ENCODE measurements around the gene IP6K2. TPM values are rescaled to one million over a fixed set of nuclear protein-coding genes. Genes with fewer than 3 reads are reported as not detected.

Gene IP6K2
- total and polyA plus RNA-seq, 10 of the 15 experiments (the other 5 are each of a cell fraction or from before 2014, with no cell fraction given), result 25.8 to 95.9 (median 69.0) TPM

DNA sequence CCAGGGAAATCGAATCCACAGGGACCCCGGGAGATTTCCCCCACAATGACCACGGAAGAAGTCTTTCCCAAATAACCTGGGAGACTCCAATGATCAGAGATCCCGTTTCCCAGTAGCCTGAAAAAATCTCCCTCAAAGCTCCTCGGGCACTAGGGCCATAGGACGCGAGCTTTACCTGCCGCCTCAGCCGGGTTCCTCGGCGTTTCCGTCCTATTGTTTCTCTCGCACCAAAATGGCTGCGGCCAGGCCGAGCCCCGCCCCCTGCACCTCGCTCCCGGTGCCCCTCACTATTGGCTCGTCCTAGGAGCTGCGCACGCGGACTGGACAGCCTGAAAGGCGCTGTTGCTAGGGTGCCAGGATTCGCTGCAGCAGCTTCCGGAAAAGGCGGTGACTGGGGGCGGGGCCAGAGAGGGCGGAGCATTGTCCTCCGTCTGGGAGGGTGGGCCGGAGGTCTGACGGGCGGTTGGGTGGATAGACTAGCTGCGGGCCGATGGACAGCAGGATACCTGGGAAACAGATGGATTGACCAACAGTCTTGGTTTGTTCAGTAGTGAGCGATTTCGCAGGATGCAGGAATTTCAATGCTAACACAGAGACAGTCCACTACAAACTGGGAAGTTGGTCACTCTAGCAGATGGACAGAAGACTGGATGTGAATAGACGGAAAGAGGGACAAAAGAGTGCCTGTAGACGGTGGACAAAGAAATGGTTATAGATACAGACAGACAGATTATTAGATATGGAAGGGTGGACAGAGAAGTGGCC is at the start of gene IP6K2 (continued):
- TF ChIP-seq, protein P1, sequence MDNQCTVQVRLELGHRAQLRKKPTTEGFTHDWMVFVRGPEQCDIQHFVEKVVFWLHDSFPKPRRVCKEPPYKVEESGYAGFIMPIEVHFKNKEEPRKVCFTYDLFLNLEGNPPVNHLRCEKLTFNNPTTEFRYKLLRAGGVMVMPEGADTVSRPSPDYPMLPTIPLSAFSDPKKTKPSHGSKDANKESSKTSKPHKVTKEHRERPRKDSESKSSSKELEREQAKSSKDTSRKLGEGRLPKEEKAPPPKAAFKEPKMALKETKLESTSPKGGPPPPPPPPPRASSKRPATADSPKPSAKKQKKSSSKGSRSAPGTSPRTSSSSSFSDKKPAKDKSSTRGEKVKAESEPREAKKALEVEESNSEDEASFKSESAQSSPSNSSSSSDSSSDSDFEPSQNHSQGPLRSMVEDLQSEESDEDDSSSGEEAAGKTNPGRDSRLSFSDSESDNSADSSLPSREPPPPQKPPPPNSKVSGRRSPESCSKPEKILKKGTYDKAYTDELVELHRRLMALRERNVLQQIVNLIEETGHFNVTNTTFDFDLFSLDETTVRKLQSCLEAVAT (IDR thresholded peaks at IDR 0.05), result no peak
- TF ChIP-seq NFIC (IDR thresholded peaks at IDR 0.05; ENCODE audit: low read depth, low read length) (no peak), MTA2 (IDR thresholded peaks at IDR 0.05; ENCODE audit: low read depth) (no peak), IRF4 (IDR thresholded peaks at IDR 0.05; ENCODE audit: low read depth, low read length) (no peak), IKZF1 (conservative IDR thresholded peaks at IDR 0.05) (0 out of 2 replicates have a peak, but pooled peaks have one; percentile 30), CHD2 (IDR thresholded peaks at IDR 0.05; ENCODE audit: borderline replicate concordance, low read depth, low read length) (peak; percentile 69; the same call in 1 of the 2 replicates), SRF (IDR thresholded peaks at IDR 0.05; ENCODE audit: low read depth in 2 of 2, low read length in 2 of 2) (no peak), SREBF2 (IDR thresholded peaks at IDR 0.05; ENCODE audit: low read length) (no peak), BHLHE40 (IDR thresholded peaks at IDR 0.05; ENCODE audit: borderline replicate concordance in 1 of 2, low read depth in 2 of 2, low read length in 1 of 2) (peak in 1 of 2 experiments; percentile 67; a peak in 2 of 4 replicates), TCF7 (IDR thresholded peaks at IDR 0.05; ENCODE audit: borderline replicate concordance) (no peak), HDGF (IDR thresholded peaks at IDR 0.05) (peak; percentile 64; the same call in 1 of the 2 replicates), RAD51 (IDR thresholded peaks at IDR 0.05) (no peak), POLR2A (IDR thresholded peaks at IDR 0.05; ENCODE audit: low read depth, low read length) (peak; percentile 95), CBX5 (IDR thresholded peaks at IDR 0.05; ENCODE audit: low read depth) (no peak), NR2F1 (conservative IDR thresholded peaks at IDR 0.05) (no peak), EED (IDR thresholded peaks at IDR 0.05; ENCODE audit: low read depth) (no peak), GATAD2B (conservative IDR thresholded peaks at IDR 0.05; ENCODE audit: low read depth) (no peak), ZNF24 (IDR thresholded peaks at IDR 0.05) (no peak), BRCA1 (IDR thresholded peaks at IDR 0.05; ENCODE audit: low read depth, low read length) (no peak), RFX5 (IDR thresholded peaks at IDR 0.05; ENCODE audit: low read depth, low read length) (peak; percentile 98), CREB1 (IDR thresholded peaks at IDR 0.05; ENCODE audit: low read depth) (peak; percentile 75; the same call in 1 of the 2 replicates), ASH2L (IDR thresholded peaks at IDR 0.05; ENCODE audit: borderline replicate concordance, low read depth) (no peak)
- TF ChIP-seq, protein P2, sequence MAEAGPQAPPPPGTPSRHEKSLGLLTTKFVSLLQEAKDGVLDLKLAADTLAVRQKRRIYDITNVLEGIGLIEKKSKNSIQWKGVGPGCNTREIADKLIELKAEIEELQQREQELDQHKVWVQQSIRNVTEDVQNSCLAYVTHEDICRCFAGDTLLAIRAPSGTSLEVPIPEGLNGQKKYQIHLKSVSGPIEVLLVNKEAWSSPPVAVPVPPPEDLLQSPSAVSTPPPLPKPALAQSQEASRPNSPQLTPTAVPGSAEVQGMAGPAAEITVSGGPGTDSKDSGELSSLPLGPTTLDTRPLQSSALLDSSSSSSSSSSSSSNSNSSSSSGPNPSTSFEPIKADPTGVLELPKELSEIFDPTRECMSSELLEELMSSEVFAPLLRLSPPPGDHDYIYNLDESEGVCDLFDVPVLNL (IDR thresholded peaks at IDR 0.05; ENCODE audit: low read depth, low read length), result no peak
- TF ChIP-seq, protein P3, sequence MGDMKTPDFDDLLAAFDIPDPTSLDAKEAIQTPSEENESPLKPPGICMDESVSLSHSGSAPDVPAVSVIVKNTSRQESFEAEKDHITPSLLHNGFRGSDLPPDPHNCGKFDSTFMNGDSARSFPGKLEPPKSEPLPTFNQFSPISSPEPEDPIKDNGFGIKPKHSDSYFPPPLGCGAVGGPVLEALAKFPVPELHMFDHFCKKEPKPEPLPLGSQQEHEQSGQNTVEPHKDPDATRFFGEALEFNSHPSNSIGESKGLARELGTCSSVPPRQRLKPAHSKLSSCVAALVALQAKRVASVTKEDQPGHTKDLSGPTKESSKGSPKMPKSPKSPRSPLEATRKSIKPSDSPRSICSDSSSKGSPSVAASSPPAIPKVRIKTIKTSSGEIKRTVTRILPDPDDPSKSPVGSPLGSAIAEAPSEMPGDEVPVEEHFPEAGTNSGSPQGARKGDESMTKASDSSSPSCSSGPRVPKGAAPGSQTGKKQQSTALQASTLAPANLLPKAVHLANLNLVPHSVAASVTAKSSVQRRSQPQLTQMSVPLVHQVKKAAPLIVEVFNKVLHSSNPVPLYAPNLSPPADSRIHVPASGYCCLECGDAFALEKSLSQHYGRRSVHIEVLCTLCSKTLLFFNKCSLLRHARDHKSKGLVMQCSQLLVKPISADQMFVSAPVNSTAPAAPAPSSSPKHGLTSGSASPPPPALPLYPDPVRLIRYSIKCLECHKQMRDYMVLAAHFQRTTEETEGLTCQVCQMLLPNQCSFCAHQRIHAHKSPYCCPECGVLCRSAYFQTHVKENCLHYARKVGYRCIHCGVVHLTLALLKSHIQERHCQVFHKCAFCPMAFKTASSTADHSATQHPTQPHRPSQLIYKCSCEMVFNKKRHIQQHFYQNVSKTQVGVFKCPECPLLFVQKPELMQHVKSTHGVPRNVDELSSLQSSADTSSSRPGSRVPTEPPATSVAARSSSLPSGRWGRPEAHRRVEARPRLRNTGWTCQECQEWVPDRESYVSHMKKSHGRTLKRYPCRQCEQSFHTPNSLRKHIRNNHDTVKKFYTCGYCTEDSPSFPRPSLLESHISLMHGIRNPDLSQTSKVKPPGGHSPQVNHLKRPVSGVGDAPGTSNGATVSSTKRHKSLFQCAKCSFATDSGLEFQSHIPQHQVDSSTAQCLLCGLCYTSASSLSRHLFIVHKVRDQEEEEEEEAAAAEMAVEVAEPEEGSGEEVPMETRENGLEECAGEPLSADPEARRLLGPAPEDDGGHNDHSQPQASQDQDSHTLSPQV (IDR thresholded peaks at IDR 0.05), result no peak
- TF ChIP-seq, protein P4, sequence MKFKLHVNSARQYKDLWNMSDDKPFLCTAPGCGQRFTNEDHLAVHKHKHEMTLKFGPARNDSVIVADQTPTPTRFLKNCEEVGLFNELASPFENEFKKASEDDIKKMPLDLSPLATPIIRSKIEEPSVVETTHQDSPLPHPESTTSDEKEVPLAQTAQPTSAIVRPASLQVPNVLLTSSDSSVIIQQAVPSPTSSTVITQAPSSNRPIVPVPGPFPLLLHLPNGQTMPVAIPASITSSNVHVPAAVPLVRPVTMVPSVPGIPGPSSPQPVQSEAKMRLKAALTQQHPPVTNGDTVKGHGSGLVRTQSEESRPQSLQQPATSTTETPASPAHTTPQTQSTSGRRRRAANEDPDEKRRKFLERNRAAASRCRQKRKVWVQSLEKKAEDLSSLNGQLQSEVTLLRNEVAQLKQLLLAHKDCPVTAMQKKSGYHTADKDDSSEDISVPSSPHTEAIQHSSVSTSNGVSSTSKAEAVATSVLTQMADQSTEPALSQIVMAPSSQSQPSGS (IDR thresholded peaks at IDR 0.05; ENCODE audit: low read length), result no peak

All from GM12878 (cell line).